Mesendoderm (in vitro differentiated cells): ENCODE measurements around the gene PTH1R.

Experiments
- DNase-seq: peaks from one replicate; pipeline ENCODE4 v3.0.0; 2013
- H2AK5ac ChIP-seq: 2 replicates; pipeline ENCODE4 v1.6.1; 2013; ENCODE audit warnings: low read length, inconsistent platforms
- H2BK120ac ChIP-seq: 2 replicates; pipeline ENCODE4 v1.6.1; 2013; ENCODE audit warnings: low read depth, mild to moderate bottlenecking, low read length, moderate library complexity, mixed read lengths
- H2BK15ac ChIP-seq: replicated peaks from 2 replicates; pipeline ENCODE4 v1.6.1; 2013; ENCODE audit warnings: low read depth, mild to moderate bottlenecking, moderate library complexity
- H2BK5ac ChIP-seq: 2 replicates; pipeline ENCODE4 v1.6.1; 2013; ENCODE audit warnings: low read length, inconsistent platforms
- H3K18ac ChIP-seq: 2 replicates; pipeline ENCODE4 v1.6.1; 2013; ENCODE audit warnings: mild to moderate bottlenecking, low read length, mixed read lengths
- H3K23ac ChIP-seq: one replicate; pipeline ENCODE4 v1.6.1; 2013; ENCODE audit warnings: low read length
- H3K27ac ChIP-seq: 2 replicates; pipeline ENCODE4 v1.5.1; 2013; ENCODE audit warnings: low read depth, mild to moderate bottlenecking, inconsistent platforms, low read length, moderate library complexity
- H3K27me3 ChIP-seq: 2 replicates; pipeline ENCODE4 v1.6.1; 2013; ENCODE audit warnings: low read length, control low read depth, mild to moderate bottlenecking, inconsistent platforms; ENCODE audit not compliant: insufficient read depth, poor library complexity
- H3K36me3 ChIP-seq: 2 replicates; pipeline ENCODE4 v1.6.1; 2013; ENCODE audit warnings: low read length, inconsistent platforms; ENCODE audit not compliant: control insufficient read depth, insufficient read depth
- H3K4ac ChIP-seq: one replicate; pipeline ENCODE4 v1.6.1; 2013; ENCODE audit warnings: low read depth, mild to moderate bottlenecking, low read length, moderate library complexity
- H3K4me1 ChIP-seq: 2 replicates; pipeline ENCODE4 v1.6.1; 2013; ENCODE audit warnings: low read depth, low read length, inconsistent platforms; ENCODE audit not compliant: control insufficient read depth
- H3K4me2 ChIP-seq: 2 replicates; pipeline ENCODE4 v1.6.1; 2013; ENCODE audit warnings: low read length
- H3K4me3 ChIP-seq: 2 replicates; pipeline ENCODE4 v1.5.1; 2013; ENCODE audit warnings: mild to moderate bottlenecking, low read length
- H3K56ac ChIP-seq: one replicate; pipeline ENCODE4 v1.6.1; 2013; ENCODE audit warnings: low read length
- H3K79me1 ChIP-seq: 2 replicates; pipeline ENCODE4 v1.6.1; 2013; ENCODE audit warnings: low read length, inconsistent platforms
- H3K79me2 ChIP-seq: 2 replicates; pipeline ENCODE4 v1.6.1; 2013; ENCODE audit warnings: mild to moderate bottlenecking, low read length; ENCODE audit not compliant: control insufficient read depth, insufficient read depth
- H3K9ac ChIP-seq: 2 replicates; pipeline ENCODE4 v1.6.1; 2013; ENCODE audit warnings: low read length, inconsistent platforms
- H4K5ac ChIP-seq: one replicate; pipeline ENCODE4 v1.6.1; 2013; ENCODE audit warnings: low read length
- H4K8ac ChIP-seq: one replicate; pipeline ENCODE4 v1.6.1; 2013; ENCODE audit warnings: low read depth, mild to moderate bottlenecking, control low read depth, low read length, moderate library complexity
- WGBS: extraction: QIAGEN DNeasy Blood & Tissue Kit; methylation state at CpG from one replicate; pipeline ENCODE4 v1.1.7; 2013; ENCODE audit warnings: low lambda C conversion rate, missing lambda C conversion rate; ENCODE audit not compliant: insufficient coverage; ENCODE audit errors: extremely low coverage; 5-methylcytosine and 5-hydroxymethylcytosine counted together

Gene PTH1R

DNA sequence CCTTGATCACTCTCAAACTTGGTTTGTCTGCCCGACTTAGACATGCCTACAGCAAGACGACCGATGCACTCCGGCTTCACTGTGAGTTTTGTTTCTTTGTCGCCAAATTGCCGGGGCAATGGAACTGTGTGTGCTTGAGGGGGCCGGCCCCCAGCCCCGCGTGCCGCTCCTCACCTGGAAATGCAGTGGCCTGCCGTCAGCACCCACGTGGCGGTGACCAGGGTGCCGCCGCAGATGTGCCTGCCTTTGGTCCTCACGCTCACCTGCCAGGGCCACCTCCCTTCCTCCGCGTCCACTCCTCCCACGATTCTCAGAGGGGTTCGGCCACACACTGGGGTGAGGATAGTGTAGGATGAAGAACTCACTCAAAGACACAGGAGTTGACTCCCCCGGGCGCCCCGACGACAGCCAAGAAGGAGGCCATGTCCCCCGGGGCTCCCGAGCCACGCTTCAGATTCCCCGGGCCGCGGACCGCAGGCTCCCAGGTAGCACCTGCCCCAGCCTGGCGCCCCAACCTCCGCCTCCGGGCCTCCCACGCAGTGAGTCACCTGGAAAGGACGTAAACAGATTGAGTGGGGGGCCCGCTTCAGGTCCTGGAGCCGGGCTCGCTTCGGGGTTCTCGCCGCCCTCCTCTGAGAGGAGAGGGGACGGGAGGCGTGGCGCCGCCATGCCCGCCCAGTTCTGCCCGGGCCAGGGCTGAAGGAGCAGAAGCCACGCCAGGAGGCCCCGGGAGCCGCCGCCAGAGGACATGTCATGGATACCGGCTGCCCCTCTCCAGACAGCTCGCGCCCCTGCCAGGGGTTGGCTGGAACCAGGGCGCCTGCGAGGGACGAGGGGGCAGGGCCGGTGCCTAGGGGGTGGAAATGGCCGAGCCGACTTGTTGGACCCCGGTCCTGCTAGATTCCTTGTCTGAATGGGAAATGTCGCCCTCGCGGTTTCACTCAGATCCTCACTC is 43.9 kb upstream of the PTH1R start:
- Histone ChIP-seq H3K4me1 (peaks cover 13% of the 10 kb centered on the region), H2BK15ac (no peak overlapping the region), H3K36me3 (no peaks in the 10 kb centered on the region), H3K79me2 (no peaks in the 10 kb centered on the region), H3K56ac (no peak overlapping the region), H3K9ac (no peak overlapping the region), H4K8ac (no peak overlapping the region), H2BK120ac (no peak overlapping the region), H3K4me3 (no peak overlapping the region), H3K27me3 (no peaks in the 10 kb centered on the region), H3K23ac (no peak overlapping the region), H3K27ac (no peak overlapping the region), H3K79me1 (no peaks in the 10 kb centered on the region), H3K4me2 (no peak overlapping the region), H2BK5ac (no peak overlapping the region), H3K4ac (no peak overlapping the region), H3K18ac (no peak overlapping the region), H2AK5ac (no peak overlapping the region), H4K5ac (no peak overlapping the region)
- DNase-seq: no peak
- no CpG with 5 or more reads among the region's 65 CpGs for WGBS

DNA sequence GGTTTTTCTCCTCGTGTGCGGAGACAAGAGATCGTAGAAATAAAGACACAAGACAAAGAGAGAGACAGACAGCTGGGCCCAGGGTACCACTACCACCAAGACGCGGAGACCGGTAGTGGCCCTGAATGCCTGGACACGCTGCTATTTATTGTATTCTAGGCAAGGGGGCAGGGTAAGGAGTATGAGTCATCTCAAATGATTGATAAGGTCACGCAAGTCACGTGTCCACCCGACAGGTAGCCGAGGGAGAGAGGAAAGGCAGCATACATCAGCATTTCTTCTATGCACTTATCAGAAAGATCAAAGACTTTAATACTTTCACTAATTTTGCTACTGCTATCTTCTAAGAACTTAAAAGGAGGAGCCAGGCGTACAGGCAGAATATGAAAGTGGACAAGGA is 42.5 kb upstream of the PTH1R start:
- Histone ChIP-seq H3K4me3 (no peak overlapping the region), H3K36me3 (no peaks in the 10 kb centered on the region), H4K5ac (no peak overlapping the region), H3K9ac (no peak overlapping the region), H3K4ac (no peak overlapping the region), H2BK120ac (no peak overlapping the region), H3K56ac (no peak overlapping the region), H3K27me3 (no peaks in the 10 kb centered on the region), H3K4me2 (no peak overlapping the region), H2BK5ac (no peak overlapping the region), H2BK15ac (no peak overlapping the region), H2AK5ac (no peak overlapping the region), H4K8ac (no peak overlapping the region), H3K18ac (no peak overlapping the region), H3K4me1 (peaks cover 7% of the 10 kb centered on the region), H3K79me1 (no peaks in the 10 kb centered on the region), H3K23ac (no peak overlapping the region), H3K27ac (no peak overlapping the region), H3K79me2 (no peaks in the 10 kb centered on the region)
- no peak for DNase-seq
- WGBS: no CpG with 5 or more reads among the region's 12 CpGs

DNA sequence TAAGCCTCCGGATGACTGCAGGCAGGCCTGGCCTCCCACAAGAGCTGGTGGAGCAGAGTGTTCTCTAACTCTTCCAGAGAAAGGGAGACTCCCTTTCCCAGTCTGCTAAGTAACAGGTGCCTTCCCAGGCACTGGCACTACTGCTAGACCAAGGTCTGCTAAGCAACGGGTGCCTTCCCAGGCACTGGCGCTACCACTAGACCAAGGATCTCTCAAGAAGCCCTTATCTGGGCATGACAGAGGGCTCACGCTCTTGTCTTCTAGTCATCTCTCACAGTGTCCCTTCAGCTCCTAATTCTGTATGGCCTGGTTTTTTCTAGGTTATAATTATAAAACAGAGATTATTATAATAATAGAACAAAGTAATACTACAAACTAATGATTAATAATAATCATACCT is 42.0 kb upstream of the PTH1R start:
- no peak overlapping the region for H3K23ac ChIP-seq
- no peak overlapping the region for H3K4ac ChIP-seq
- no peak overlapping the region for H2BK15ac ChIP-seq
- H4K5ac ChIP-seq: no peak overlapping the region
- no peaks in the 10 kb centered on the region for H3K27me3 ChIP-seq
- peaks cover 3% of the 10 kb centered on the region for H3K4me1 ChIP-seq
- H3K79me2 ChIP-seq: no peaks in the 10 kb centered on the region
- no peak overlapping the region for H3K27ac ChIP-seq
- no peak overlapping the region for H2AK5ac ChIP-seq
- no peak overlapping the region for H2BK120ac ChIP-seq
- H3K4me2 ChIP-seq: no peak overlapping the region
- H3K9ac ChIP-seq: no peak overlapping the region
- no peaks in the 10 kb centered on the region for H3K36me3 ChIP-seq
- no CpG with 5 or more reads among the region's 4 CpGs for WGBS
- H4K8ac ChIP-seq: no peak overlapping the region
- no peak overlapping the region for H3K4me3 ChIP-seq
- no peaks in the 10 kb centered on the region for H3K79me1 ChIP-seq
- no peak overlapping the region for H3K18ac ChIP-seq
- no peak for DNase-seq
- H2BK5ac ChIP-seq: no peak overlapping the region
- H3K56ac ChIP-seq: no peak overlapping the region

DNA sequence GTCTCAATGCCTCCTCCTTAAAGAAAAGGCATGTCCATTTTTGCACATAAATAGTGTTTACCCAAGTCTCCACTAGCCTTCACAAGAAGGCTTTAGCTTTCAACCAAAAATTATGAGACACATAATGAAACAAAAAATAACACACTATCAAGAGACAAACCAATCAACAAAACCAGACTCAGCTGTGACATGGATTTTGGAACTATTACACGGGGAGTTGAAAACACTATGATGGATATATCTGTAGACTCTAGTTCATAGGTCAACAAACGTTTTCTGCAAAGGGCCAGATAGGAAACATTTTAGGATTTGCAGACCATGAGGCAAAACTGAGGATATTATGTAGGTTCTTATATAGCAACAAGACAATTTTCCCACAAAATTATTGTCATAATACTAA is 39.2 kb upstream of the PTH1R start:
- H3K4ac ChIP-seq: no peak overlapping the region
- H3K56ac ChIP-seq: no peak overlapping the region
- H3K36me3 ChIP-seq: no peaks in the 10 kb centered on the region
- no peak overlapping the region for H3K23ac ChIP-seq
- H3K27ac ChIP-seq: no peak overlapping the region
- H2BK15ac ChIP-seq: no peak overlapping the region
- no peak overlapping the region for H3K4me3 ChIP-seq
- no peaks in the 10 kb centered on the region for H3K79me1 ChIP-seq
- no peak overlapping the region for H3K9ac ChIP-seq
- WGBS: no CpG with 5 or more reads among the region's 2 CpGs
- no peak overlapping the region for H2BK5ac ChIP-seq
- no peak overlapping the region for H3K4me2 ChIP-seq
- no peak for DNase-seq
- no peaks in the 10 kb centered on the region for H3K79me2 ChIP-seq
- H2AK5ac ChIP-seq: no peak overlapping the region
- no peak overlapping the region for H4K5ac ChIP-seq
- H3K27me3 ChIP-seq: no peaks in the 10 kb centered on the region
- H2BK120ac ChIP-seq: no peak overlapping the region
- H3K4me1 ChIP-seq: no peaks in the 10 kb centered on the region
- H3K18ac ChIP-seq: no peak overlapping the region
- H4K8ac ChIP-seq: no peak overlapping the region

DNA sequence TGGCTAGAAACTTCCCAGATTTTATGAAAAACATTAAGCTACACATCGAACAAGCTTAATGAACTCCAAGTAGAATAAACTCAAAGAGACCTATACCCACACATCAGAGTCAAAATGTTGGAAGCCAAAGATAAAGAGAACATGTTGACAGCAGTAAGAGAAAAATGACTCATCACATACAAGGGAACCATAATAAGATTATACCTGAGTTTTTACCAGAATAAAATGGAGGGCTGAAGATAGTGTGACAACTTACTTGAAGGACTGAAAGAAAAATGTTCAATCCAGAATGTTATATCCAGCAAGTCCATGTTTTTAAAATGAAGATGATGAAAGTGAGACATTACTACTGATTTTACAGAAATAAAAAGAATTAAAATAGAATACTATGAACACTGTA is 37.0 kb upstream of the PTH1R start:
- WGBS: no CpG with 5 or more reads among the region's 1 CpG
- no peak overlapping the region for H2BK120ac ChIP-seq

DNA sequence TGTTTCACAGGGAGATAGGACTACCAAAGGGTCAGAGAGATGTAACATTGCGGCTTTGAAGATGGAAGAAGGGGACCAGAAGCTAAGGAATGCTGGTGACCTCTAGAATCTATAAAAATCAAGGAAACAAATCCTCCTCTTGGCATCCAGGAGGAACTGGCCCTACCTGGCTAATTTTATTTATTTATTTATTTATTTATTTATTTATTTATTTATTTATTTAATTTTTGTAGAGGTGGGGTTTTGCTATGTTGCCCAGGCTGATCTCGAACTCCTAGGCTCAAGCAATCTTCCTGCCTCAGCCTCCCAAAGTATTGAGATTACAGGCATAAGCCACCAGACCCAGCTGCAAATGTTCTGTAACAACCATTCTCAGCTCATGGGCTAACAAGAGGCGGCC is 34.0 kb upstream of the PTH1R start:
- no peak overlapping the region for H2BK120ac ChIP-seq
- no peak overlapping the region for H3K4ac ChIP-seq
- no peak overlapping the region for H4K5ac ChIP-seq
- no peak overlapping the region for H3K27ac ChIP-seq
- no peak for DNase-seq
- no peak overlapping the region for H2BK15ac ChIP-seq
- no peak overlapping the region for H2BK5ac ChIP-seq
- no peaks in the 10 kb centered on the region for H3K79me2 ChIP-seq
- no peak overlapping the region for H4K8ac ChIP-seq
- H3K4me2 ChIP-seq: no peak overlapping the region
- H3K23ac ChIP-seq: no peak overlapping the region
- H3K56ac ChIP-seq: no peak overlapping the region
- no peaks in the 10 kb centered on the region for H3K36me3 ChIP-seq
- no peak overlapping the region for H3K18ac ChIP-seq
- no peak overlapping the region for H3K4me3 ChIP-seq
- no peaks in the 10 kb centered on the region for H3K79me1 ChIP-seq
- H2AK5ac ChIP-seq: no peak overlapping the region
- no peaks in the 10 kb centered on the region for H3K27me3 ChIP-seq
- H3K4me1 ChIP-seq: peaks cover 7% of the 10 kb centered on the region
- no peak overlapping the region for H3K9ac ChIP-seq
- WGBS: no CpG with 5 or more reads among the region's 3 CpGs

More for the DNA sequence above, 37.0 kb upstream of the PTH1R start:
- no peak overlapping the region for H3K4ac ChIP-seq
- peaks cover 5% of the 10 kb centered on the region for H3K4me1 ChIP-seq
- H4K5ac ChIP-seq: no peak overlapping the region
- no peak overlapping the region for H3K27ac ChIP-seq
- H3K23ac ChIP-seq: no peak overlapping the region
- no peaks in the 10 kb centered on the region for H3K36me3 ChIP-seq
- H3K4me2 ChIP-seq: no peak overlapping the region
- DNase-seq: no peak
- H2AK5ac ChIP-seq: no peak overlapping the region
- H3K79me1 ChIP-seq: no peaks in the 10 kb centered on the region
- H3K27me3 ChIP-seq: no peaks in the 10 kb centered on the region
- H3K56ac ChIP-seq: no peak overlapping the region
- H2BK15ac ChIP-seq: no peak overlapping the region
- H2BK5ac ChIP-seq: no peak overlapping the region
- no peak overlapping the region for H4K8ac ChIP-seq
- no peak overlapping the region for H3K18ac ChIP-seq
- no peaks in the 10 kb centered on the region for H3K79me2 ChIP-seq
- no peak overlapping the region for H3K4me3 ChIP-seq
- H3K9ac ChIP-seq: no peak overlapping the region
